ENCODE data around the gene CRELD2.

DNA sequence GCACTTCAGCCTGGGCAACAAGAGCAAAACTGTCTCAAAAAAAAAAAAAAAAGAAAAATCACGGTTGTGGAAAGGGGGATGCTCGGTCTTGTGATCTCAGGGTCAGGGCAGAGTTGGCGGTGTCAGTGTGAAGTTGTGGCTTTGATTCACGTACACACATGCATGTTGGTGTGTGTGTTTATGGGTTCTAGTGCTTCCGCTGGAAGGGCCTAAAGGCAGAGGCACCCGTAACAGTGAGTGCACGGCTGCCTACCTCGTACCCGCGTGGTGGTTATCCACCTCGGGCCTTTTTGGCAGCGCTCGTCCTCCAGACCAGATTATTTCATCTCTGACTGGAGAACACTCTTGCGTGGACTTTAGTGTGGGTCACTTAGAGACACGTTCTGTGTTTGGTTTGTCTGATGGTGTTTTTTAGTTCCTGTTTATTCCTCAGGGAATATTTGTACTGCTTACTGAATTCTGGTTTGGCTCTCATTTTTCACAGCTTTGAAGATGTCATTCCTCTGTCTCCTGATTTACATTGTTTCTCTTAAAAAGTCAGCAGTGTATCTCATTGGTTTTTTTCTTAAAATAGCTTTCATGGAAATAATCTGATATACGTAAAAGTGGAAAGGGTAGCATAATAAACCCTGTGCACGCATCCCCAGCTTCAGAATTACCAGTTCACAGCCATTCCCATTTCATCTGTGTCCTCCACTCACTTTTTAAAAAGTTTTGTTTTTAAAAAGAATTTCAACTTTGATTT, 49.2 kb upstream of the CRELD2 start:
- TF ChIP-seq, protein P1, sequence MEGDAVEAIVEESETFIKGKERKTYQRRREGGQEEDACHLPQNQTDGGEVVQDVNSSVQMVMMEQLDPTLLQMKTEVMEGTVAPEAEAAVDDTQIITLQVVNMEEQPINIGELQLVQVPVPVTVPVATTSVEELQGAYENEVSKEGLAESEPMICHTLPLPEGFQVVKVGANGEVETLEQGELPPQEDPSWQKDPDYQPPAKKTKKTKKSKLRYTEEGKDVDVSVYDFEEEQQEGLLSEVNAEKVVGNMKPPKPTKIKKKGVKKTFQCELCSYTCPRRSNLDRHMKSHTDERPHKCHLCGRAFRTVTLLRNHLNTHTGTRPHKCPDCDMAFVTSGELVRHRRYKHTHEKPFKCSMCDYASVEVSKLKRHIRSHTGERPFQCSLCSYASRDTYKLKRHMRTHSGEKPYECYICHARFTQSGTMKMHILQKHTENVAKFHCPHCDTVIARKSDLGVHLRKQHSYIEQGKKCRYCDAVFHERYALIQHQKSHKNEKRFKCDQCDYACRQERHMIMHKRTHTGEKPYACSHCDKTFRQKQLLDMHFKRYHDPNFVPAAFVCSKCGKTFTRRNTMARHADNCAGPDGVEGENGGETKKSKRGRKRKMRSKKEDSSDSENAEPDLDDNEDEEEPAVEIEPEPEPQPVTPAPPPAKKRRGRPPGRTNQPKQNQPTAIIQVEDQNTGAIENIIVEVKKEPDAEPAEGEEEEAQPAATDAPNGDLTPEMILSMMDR (IDR thresholded peaks at IDR 0.05; ENCODE audit: low read length) = no peak
- TF ChIP-seq EZH2 (IDR thresholded peaks at IDR 0.05; ENCODE audit: borderline replicate concordance, low read length) = no peak

Data from OCI-LY1 (cell line).